DLD1 (cell line): Measurements from ENCODE around the gene PAM.
"Not testable (repeated sequence)": the region's sequence is repeated elsewhere in the genome, so short reads cannot be mapped to it uniquely, and the experiment has no call there.

ENCODE experiments used
- in situ Hi-C: cut with HindIII; loops from 2 replicates; pipeline ENCODE4 v1.10.0; 2017; ENCODE audit warnings: low sequenced_read_pairs

The PAM gene

GRCh38 chr5:102750151-102750834 lies 4.8 kb upstream of the PAM start:
- in situ Hi-C loops = no loop called here

DNA sequence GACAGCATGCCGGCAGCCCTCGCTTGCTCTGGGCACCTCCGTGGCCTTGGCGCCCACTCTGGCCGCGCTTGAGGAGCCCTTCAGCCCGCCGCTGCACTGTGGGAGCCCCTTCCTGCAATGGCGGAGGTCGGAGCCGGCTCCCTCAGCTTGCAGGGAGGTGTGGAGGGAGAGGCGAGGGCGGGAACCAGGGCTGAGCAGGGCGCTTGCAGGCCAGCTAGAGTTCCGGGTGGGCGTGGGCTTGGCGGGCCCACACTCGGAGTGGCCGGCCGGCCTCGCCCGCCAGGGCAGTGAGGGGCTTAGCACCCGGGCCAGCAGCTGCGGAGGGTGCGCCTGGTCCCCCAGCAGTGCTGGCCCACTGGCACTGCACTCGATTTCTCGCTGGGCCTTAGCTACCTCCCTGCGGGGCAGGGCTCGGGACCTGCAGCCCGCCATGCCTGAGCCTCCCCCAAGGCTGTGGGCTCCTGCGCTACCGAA lies 3.2 kb upstream of the PAM start:
- in situ Hi-C loops = not testable (repeated sequence)

DNA sequence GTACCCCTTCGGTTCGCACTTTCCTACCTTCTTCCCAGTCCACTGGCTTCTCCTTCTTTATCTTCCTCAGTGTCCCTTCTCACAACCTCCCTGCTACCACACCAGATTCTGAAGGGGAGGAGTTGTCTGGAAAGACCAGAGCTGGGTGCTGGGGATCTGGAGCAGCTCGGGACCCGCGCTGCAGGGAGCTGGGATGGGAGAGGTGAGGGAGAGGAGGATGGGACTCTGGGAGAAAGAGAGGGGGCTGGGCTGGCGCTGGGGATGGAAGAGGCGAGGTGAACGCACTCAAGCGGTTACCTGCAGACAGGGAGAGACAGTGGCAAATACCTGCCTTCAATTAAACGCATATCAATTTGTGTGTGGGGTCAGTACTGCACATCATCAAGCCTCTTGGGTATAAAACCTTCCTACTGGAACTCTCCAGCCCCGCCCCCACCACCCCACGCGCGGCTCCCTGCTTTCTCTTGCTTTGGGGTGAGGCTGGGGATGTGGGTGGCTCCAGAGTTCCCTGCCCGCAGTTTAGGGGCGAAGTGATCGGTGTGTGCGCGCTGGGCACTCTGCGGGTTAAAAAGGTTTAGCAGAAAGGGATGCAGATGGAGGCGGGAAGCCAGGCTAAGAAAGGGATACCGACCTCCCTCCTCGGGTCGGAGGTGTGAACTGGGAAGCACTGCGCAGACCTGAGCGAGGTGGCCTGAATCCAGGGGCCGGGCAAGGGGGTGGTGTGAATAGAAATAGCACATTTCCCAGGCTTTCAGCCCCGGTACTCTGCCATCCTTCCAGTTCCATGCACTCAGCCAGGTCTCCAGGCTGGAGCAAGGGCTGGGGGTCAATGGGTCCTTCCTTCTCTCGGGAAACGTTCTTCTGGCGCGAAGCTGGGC lies 977 bp upstream of the PAM start:
- in situ Hi-C loops = no loop called here

- in situ Hi-C loops = no loop called here
Observed at GRCh38 chr5:102755686-102756371, 724 bp downstream of the PAM start.

- in situ Hi-C loops = no loop called here
Observed at GRCh38 chr5:102758576-102758975, 3.5 kb downstream of the PAM start.

- in situ Hi-C loops = no loop called here
Observed at GRCh38 chr5:102759289-102759688, 4.2 kb downstream of the PAM start.

DNA sequence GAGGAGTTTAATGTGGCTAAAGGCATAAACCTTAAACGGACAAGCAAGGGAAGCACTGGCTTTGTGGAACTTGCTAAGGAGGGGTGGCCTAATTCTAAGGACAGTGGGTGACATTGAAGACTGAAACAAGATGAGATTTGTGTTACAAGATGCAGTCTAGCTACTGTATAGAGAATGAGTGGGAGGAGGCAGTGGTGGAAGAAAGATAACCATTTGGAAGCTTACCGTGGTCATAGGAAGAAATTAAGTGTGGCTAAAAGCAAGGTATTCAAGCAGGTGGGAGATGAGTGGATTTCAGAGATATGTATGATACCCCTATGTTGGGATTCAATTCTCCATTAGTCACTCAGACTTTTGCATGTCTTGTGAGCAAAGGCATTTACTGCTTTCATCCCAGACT lies 4.6 kb downstream of the PAM start:
- in situ Hi-C loops = no loop called here

- in situ Hi-C loops = no loop called here
Observed at GRCh38 chr5:102760815-102761214, 5.7 kb downstream of the PAM start.

DNA sequence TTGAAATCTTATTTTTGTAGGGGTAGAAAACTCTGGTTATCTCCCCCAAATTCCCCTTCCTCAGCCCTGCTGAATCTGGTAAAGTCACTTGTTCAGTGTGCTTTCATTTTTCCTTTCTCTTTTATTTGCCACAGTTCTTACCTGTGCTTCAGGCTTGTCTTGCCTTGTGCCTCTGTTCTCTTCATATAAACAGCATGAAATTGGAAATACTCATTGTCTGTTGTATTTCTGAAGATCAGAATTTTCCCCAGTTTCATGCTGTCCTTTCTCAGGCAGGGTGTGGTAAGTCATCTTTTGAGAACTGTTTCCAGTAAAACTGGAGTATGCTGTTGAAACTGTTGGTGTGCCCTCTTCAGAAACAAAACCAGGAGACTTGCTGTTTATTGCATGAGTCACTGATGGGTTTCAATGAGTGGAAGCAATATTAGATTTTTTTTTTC lies 7.0 kb downstream of the PAM start:
- in situ Hi-C loops = no loop called here

DNA sequence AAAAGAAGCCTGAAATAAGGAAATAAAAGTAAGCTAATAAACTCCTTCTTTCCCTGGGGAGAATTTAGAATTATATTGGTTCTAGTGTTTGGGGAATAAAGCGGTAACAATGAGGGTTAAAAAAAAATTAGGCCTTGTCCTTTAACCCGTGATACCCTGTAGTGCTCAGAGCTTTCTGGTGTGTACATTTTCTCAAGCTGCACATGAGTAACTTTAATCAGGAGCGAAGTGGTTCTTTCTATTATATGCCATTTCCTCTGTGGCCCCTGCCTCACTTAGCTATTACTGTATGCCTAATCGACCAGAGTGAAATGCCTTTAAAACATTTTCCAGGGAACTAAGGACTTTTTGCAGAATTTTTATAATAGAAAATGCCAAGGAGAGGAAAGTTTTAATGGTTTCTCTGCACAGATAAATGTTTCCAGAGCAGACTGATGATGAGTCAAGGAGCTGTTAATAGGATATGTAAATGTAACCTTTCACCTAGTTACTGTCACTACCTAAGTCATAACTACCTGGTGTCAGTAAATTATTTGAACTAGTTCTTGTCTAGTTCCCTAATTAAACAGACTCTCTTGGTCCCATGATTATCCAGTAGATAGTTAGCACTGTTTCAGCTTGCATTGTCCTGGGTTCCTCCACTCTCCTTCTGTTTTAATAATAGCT lies 7.6 kb downstream of the PAM start:
- in situ Hi-C loops = no loop called here

DNA sequence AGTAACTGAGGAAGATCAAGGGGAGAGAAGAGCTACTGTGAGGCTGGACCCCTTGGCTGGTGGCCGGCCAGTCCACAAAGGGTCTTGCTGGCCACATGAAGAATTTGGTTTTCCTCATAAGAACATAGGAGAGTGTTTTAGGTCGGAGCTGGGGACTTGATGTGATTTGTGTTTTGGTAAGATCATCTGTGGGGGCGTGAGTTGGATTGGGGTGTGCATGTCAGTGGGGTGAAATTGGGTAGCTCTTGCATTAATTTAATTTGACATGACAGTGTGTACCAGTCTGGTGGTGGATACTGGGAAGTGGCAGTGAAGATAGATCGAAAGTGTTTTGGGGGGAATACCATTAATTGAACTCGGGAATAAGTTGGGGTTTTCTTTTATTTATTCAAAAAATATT lies 8.6 kb downstream of the PAM start:
- in situ Hi-C loops = no loop called here

DNA sequence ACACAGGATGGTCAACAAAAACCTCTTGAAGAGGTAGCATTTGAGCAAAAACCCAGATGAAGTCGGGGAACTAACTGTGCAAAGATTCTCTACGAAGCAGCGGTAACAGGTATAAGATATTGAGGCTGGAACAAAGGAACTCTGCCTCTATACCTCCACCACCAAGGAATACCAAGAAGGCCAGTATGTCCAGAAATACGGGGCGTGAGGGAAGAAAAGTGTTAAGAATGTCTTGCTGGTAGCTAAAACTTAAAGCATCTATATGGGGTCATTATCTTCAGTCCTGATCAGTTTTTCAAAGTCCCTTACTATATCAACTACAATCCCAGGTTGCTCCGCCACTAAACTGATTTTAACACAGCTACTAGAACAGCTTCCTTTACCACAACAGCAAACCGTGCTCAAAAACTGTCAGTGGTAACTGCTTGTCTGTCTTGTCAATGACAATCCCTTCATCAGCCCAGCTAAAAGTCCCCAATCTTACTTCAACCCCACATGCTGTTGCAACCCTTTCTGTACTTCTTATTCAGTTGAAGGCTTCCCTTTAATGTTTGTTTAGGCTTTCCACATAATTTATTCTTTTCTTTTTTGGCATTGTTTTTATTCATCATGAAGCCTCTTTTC lies 9.4 kb downstream of the PAM start:
- in situ Hi-C loops = no loop called here

DNA sequence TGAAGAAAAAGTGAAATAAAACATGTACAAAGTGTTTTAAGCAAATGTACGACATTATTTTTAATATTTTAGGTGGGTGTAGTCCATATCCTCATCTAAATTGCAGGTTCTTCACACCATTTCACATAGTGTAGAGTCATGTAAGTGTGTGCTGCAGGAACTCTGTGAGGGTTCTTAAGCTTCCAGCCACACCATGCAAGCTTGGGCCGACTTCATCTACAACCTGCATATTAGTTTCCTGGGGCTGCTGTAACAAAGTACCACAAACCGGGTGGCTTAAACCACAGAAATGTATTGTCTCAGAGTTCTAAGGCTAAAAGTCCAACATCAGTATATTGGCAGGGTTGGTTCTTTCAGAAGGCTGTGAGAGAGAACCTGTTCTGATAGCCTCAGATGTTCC lies 10.2 kb downstream of the PAM start:
- in situ Hi-C loops = no loop called here

GRCh38 chr5:102766295-102767090 lies 11.4 kb downstream of the PAM start:
- in situ Hi-C loops = no loop called here

DNA sequence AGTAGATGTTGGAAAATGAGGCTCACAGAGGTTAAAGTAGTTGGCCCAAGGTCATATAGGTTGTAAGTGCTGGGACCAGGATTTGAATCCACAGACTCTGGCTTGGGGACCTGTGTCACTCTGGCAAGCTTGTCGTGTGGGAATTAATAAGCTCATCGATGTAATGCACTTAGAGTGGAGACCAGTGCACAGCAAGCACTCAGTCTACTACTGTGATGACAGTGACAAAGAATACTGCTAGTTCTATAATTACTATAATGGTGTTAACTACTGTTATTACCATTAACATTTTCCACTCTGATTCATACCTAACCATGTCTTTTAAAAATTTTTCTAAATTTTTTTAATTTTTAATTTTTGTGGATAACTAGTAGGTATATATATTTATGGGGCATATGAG lies 12.8 kb downstream of the PAM start:
- in situ Hi-C loops = no loop called here

- in situ Hi-C loops = no loop called here
Observed at GRCh38 chr5:102770803-102771202, 15.7 kb downstream of the PAM start.

- in situ Hi-C loops = no loop called here
Observed at GRCh38 chr5:102771435-102771834, 16.3 kb downstream of the PAM start.

DNA sequence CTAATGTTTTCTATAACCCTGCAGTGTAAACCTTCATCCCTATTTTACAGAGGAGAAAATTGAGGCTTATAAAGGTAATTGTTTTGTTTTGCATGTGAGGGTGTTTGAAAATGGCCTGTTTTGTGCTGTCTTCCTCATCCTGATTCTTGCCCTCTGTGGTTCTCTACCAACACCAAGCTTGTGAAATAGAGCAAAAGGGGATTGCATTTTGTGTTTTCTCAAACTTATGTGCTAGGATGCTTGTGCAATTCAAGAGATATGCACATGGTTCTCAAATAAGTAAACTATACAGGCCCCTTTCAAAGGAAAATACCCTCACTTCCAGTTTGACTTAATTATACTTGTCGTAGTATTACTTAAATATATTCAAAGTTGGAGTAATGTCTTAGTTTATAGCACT lies 17.2 kb downstream of the PAM start:
- in situ Hi-C loops = no loop called here

DNA sequence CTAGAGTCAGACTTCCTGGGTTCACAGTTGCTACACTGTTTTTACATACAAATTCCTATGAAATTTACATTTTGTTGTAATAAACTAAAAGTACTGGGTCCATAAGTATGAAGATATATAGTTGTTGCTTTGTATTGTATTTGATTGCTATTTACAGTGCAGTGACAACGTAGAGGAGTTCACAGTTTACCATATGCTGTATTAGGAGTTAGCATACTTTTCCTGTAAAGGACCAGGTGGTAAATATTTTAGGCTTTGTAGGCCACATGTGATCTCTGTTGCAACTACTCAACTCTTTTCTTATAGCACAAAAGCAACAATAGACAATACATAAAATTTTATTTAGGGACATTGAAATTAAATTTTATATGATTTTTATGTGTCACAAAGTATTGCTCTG lies 18.0 kb downstream of the PAM start:
- in situ Hi-C loops = no loop called here

DNA sequence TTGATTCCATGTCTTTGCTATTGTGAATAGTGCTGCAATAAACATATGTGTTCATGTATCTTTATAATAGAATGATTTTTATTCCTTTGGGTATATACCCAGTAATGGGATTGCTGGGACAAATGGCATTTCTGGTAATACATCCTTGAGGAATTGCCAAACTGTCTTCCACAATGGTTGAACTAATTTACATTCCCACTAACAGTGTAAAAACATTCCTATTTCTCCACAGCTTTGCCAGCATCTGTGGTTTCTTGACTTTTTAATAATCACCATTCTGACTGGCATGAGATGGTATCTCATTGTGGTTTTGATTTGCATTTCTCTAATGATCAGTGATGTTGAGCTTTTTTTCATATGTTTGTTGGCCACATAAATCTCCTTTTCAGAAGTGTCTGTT lies 20.7 kb downstream of the PAM start:
- in situ Hi-C loops = not testable (repeated sequence)
